Breast epithelium (tissue), 4 donors: Measurements from ENCODE around the gene MYMK. TPM values are rescaled to one million over a fixed set of nuclear protein-coding genes. Genes with fewer than 3 reads are reported as not detected.

Experiments
- DNase-seq, 2 donors: peaks; one replicate each; pipeline ENCODE4 v3.0.0-alpha.2; 2019; ENCODE audit warnings: low spot score in 2 of 2
- H3K27ac ChIP-seq, 2 donors: fragments of 200-600 bp; sonication (generic) in 1 of 2; one replicate each; pipeline ENCODE4 v1.5.1; 2016 to 2019; ENCODE audit warnings: mild to moderate bottlenecking in 1 of 2
- H3K27me3 ChIP-seq, 2 donors: fragments of 200-600 bp; sonication (generic) in 1 of 2; one replicate each; pipeline versions ENCODE4 v1.5.1 to v1.6.0; 2017 to 2019; ENCODE audit warnings: control low read depth in 1 of 2, mild to moderate bottlenecking in 1 of 2
- H3K36me3 ChIP-seq: fragments of 200-600 bp; one replicate; pipeline ENCODE4 v1.5.1; 2019
- H3K4me1 ChIP-seq, 2 donors: fragments of 200-600 bp; sonication (generic); one replicate each; pipeline ENCODE4 v1.5.1; 2016 to 2019; ENCODE audit warnings: control low read depth in 1 of 2
- H3K4me3 ChIP-seq, 3 donors: fragments of 200-600 bp; sonication (generic); 1 replicate in 2 of 3; 2 replicates in 1 of 3; pipeline ENCODE4 v1.5.1; 2016 to 2019; ENCODE audit warnings: mild to moderate bottlenecking in 3 of 3, moderate library complexity in 2 of 3
- H3K9me3 ChIP-seq, 2 donors: fragments of 200-600 bp; sonication (generic) in 1 of 2; one replicate each; pipeline ENCODE4 v1.5.1; 2016 to 2019; ENCODE audit warnings: control low read depth in 1 of 2
- POLR2A ChIP-seq: fragments of 450-650 bp; IDR thresholded peaks from one replicate; pipeline ENCODE4 v1.6.1; 2016; ENCODE audit warnings: antibody characterized with exemption, mild to moderate bottlenecking, moderate library complexity
- POLR2AphosphoS5 ChIP-seq, 3 donors: sonication (generic); formaldehyde crosslinking; IDR thresholded peaks; one replicate each; pipeline ENCODE4 v1.6.1; 2017; ENCODE audit warnings: antibody characterized with exemption in 3 of 3
- intact Hi-C: fragments of 100-400 bp; cut with DNase I; formaldehyde crosslinking; loops from one replicate; pipeline ENCODE4 v1.15.1; 2023; ENCODE audit warnings: low total_unique reads
- total RNA-seq, 3 donors: library from RNA; depleted of rRNA; stranded (reverse); fragments of >200 nt; gene quantifications; one replicate each; pipeline ENCODE4 v1.1.0, GENCODE V29; 2016
- TF ChIP-seq, protein P1 (sequence below), 3 donors: fragments of 450-650 bp; IDR thresholded peaks; one replicate each; pipeline ENCODE4 v1.5.1; 2016 to 2017; ENCODE audit warnings: antibody characterized with exemption in 3 of 3, mild to moderate bottlenecking in 3 of 3, moderate library complexity in 3 of 3

Gene MYMK
- total RNA-seq, 3 donors from 2014 or later, result not detected

DNA sequence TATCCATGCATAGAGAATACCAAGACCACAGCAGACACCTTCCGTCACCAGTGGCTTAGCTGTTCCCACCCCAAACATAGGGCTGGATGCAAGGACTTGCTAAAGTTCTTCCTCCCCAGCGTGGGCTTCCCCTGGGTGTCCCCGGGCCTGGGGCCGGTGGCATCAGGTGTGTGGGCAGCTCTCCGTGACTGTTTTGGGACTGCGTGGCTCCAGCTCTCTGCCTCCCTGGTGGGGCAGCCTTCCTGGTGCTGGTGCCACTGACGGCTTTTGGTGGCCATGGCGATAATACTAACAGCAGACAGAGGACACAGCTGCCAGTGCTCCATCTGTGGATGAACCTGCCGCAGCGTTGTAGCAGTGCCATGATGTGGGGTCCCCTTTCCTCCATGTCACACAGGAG lies 60.1 kb downstream of the MYMK start:
- Histone ChIP-seq H3K9me3 (no peaks in the 10 kb centered on the region), H3K4me3 (no peak overlapping the region), H3K27me3 (no peaks in the 10 kb centered on the region), H3K36me3 (no peaks in the 10 kb centered on the region), H3K27ac (no peak overlapping the region), H3K4me1 (peaks cover 0 to 7% of the 10 kb centered on the region in 2 donors)
- no peak for DNase-seq
- intact Hi-C loops, result no loop called here
- TF ChIP-seq POLR2AphosphoS5 (IDR thresholded peaks at IDR 0.05) (no peak), POLR2A (no peak)
- TF ChIP-seq, protein P1, sequence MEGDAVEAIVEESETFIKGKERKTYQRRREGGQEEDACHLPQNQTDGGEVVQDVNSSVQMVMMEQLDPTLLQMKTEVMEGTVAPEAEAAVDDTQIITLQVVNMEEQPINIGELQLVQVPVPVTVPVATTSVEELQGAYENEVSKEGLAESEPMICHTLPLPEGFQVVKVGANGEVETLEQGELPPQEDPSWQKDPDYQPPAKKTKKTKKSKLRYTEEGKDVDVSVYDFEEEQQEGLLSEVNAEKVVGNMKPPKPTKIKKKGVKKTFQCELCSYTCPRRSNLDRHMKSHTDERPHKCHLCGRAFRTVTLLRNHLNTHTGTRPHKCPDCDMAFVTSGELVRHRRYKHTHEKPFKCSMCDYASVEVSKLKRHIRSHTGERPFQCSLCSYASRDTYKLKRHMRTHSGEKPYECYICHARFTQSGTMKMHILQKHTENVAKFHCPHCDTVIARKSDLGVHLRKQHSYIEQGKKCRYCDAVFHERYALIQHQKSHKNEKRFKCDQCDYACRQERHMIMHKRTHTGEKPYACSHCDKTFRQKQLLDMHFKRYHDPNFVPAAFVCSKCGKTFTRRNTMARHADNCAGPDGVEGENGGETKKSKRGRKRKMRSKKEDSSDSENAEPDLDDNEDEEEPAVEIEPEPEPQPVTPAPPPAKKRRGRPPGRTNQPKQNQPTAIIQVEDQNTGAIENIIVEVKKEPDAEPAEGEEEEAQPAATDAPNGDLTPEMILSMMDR (IDR thresholded peaks at IDR 0.05), result no peak

Other genes with a start within 250 kb of the MYMK start
- 1 to 10 TPM; 1.1 to 3.9 (median 2.8) TPM for gene ABO, start 249.8 kb downstream of the MYMK start, total RNA-seq
- 10 to 100 TPM; 12.8 to 29.0 (median 23.3) TPM for gene SURF6, start 188.8 kb downstream of the MYMK start, total RNA-seq
- gene MED22, start 176.8 kb downstream of the MYMK start, total RNA-seq, result 10 to 100 TPM; 19.2 to 32.2 (median 31.1) TPM
- gene RPL7A, start 176.7 kb downstream of the MYMK start, total RNA-seq, result 1,000 to 10,000 TPM; 2,020 to 2,813 (median 2,212) TPM
- 10 to 100 TPM; 45.9 to 61.4 (median 46.8) TPM for gene SURF1, start 168.5 kb downstream of the MYMK start, total RNA-seq
- 10 to 100 TPM; 16.7 to 25.9 (median 25.2) TPM for gene SURF2, start 168.4 kb downstream of the MYMK start, total RNA-seq
- gene SURF4, start 148.9 kb downstream of the MYMK start, total RNA-seq, result 100 to 1,000 TPM; 109 to 164 (median 133) TPM
- gene STKLD1, start 148.6 kb downstream of the MYMK start, total RNA-seq, result 1 to 10 TPM in 1 of 3 donors, under 1 TPM in 2; 0.59 to 3.9 (median 0.96) TPM
- 10 to 100 TPM; 14.2 to 20.5 (median 18.7) TPM for gene REXO4, start 106.9 kb downstream of the MYMK start, total RNA-seq
- 1 to 10 TPM in 1 of 3 donors, under 1 TPM in 2; 0.88 to 2.9 (median 0.96) TPM for gene ADAMTS13, start 102.6 kb downstream of the MYMK start, total RNA-seq
- gene CACFD1, start 65.0 kb downstream of the MYMK start, total RNA-seq, result 10 to 100 TPM in 2 of 3 donors, 1 to 10 TPM in 1; 5.0 to 19.5 (median 13.4) TPM
- gene SLC2A6, start 45.9 kb downstream of the MYMK start, total RNA-seq, result 1 to 10 TPM; 1.8 to 2.0 (median 1.8) TPM
- under 1 TPM; 0.33 to 0.80 (median 0.44) TPM for gene ADAMTSL2, start 9.7 kb upstream of the MYMK start, total RNA-seq
- not detected for gene FAM163B, start 84.4 kb upstream of the MYMK start, total RNA-seq
- gene DBH, start 111.4 kb upstream of the MYMK start, total RNA-seq, result not detected
- 1 to 10 TPM in 2 of 3 donors, under 1 TPM in 1; 0.16 to 2.0 (median 1.0) TPM for gene SARDH, start 213.4 kb upstream of the MYMK start, total RNA-seq